Liver (tissue), 9 donors: Measurements from ENCODE around the gene ATP6V0E1. TPM values are rescaled to one million over a fixed set of nuclear protein-coding genes. Genes with fewer than 3 reads are reported as not detected.

Experiments
- DNase-seq: peaks from one replicate; pipeline ENCODE4 v3.0.0-alpha.2; 2017; ENCODE audit warnings: low spot score
- H3K27ac ChIP-seq, 2 donors: one replicate each; pipeline ENCODE4 v1.7.0; 2013; ENCODE audit warnings: inconsistent platforms in 2 of 2, low read length in 2 of 2, control low read depth in 1 of 2, low read depth in 1 of 2, mild to moderate bottlenecking in 1 of 2
- H3K27me3 ChIP-seq, 4 donors: one replicate each; pipeline versions ENCODE4 v1.6.1 to v1.7.0; 2013; ENCODE audit warnings: low read length in 3 of 4, inconsistent platforms in 1 of 4, mild to moderate bottlenecking in 1 of 4, moderate library complexity in 1 of 4; ENCODE audit not compliant: control insufficient read depth in 4 of 4, insufficient read depth in 4 of 4
- H3K36me3 ChIP-seq, 4 donors: one replicate each; pipeline versions ENCODE4 v1.6.1 to v1.7.0; 2013; ENCODE audit warnings: low read length in 3 of 4, mild to moderate bottlenecking in 3 of 4, low read depth in 1 of 4, moderate library complexity in 1 of 4; ENCODE audit not compliant: control insufficient read depth in 4 of 4, insufficient read depth in 3 of 4
- H3K4me1 ChIP-seq, 4 donors: one replicate each; pipeline versions ENCODE4 v1.6.1 to v1.7.0; 2013; ENCODE audit warnings: low read length in 3 of 4, mild to moderate bottlenecking in 3 of 4, moderate library complexity in 1 of 4; ENCODE audit not compliant: control insufficient read depth in 4 of 4, insufficient read depth in 4 of 4
- H3K4me3 ChIP-seq, 3 donors: one replicate each; pipeline versions ENCODE4 v1.6.1 to v1.7.0; 2013; ENCODE audit warnings: low read length in 3 of 3, control low read depth in 1 of 3, low read depth in 1 of 3, mild to moderate bottlenecking in 1 of 3
- H3K9ac ChIP-seq, 2 donors: one replicate each; pipeline ENCODE4 v1.7.0; 2013; ENCODE audit warnings: low read length in 2 of 2, mild to moderate bottlenecking in 2 of 2, moderate library complexity in 2 of 2, control low read depth in 1 of 2, low read depth in 1 of 2
- H3K9me3 ChIP-seq, 4 donors: one replicate each; pipeline versions ENCODE4 v1.6.1 to v1.7.0; 2013; ENCODE audit warnings: low read length in 3 of 4; ENCODE audit not compliant: control insufficient read depth in 4 of 4
- ATF3 ChIP-seq: IDR thresholded peaks from 2 replicates; pipeline ENCODE4 v1.6.1; 2016; ENCODE audit warnings: antibody characterized with exemption
- CTCF ChIP-seq: fragments of 150-350 bp; IDR thresholded peaks from 2 replicates; pipeline ENCODE4 v1.5.1; 2017; ENCODE audit warnings: improper control_type of control experiment, low read depth, low read length; ENCODE audit not compliant: missing input control
- EGR1 ChIP-seq, 2 donors: IDR thresholded peaks; 2 replicates each; pipeline ENCODE4 v1.6.1; 2016 to 2018; ENCODE audit warnings: antibody characterized with exemption in 2 of 2, low read depth in 2 of 2
- FOXA1 ChIP-seq: IDR thresholded peaks from 2 replicates; pipeline ENCODE4 v1.6.1; 2016; ENCODE audit warnings: antibody characterized with exemption
- GABPA ChIP-seq, 2 donors: IDR thresholded peaks in 1 of 2; conservative IDR thresholded peaks in 1 of 2; 2 replicates each; pipeline ENCODE4 v1.6.1; 2016; ENCODE audit warnings: antibody characterized with exemption in 2 of 2, mild to moderate bottlenecking in 1 of 2, moderate library complexity in 1 of 2
- HNF4A ChIP-seq, 2 donors: conservative IDR thresholded peaks; 2 replicates each; pipeline ENCODE4 v1.6.1; 2016; ENCODE audit warnings: antibody characterized with exemption in 2 of 2, mild to moderate bottlenecking in 2 of 2
- HNF4G ChIP-seq: IDR thresholded peaks from 2 replicates; pipeline ENCODE4 v1.6.1; 2016; ENCODE audit warnings: antibody characterized with exemption
- JUND ChIP-seq, 2 donors: IDR thresholded peaks; 2 replicates each; pipeline ENCODE4 v1.6.1; 2016; ENCODE audit warnings: antibody characterized with exemption in 2 of 2
- MAX ChIP-seq: IDR thresholded peaks from 2 replicates; pipeline ENCODE4 v1.6.1; 2016; ENCODE audit warnings: antibody characterized with exemption
- NR2F2 ChIP-seq: IDR thresholded peaks from 2 replicates; pipeline ENCODE4 v1.6.1; 2016; ENCODE audit warnings: antibody characterized with exemption
- RAD21 ChIP-seq, 2 donors: IDR thresholded peaks; 2 replicates each; pipeline ENCODE4 v1.6.1; 2016; ENCODE audit warnings: antibody characterized with exemption in 2 of 2, mild to moderate bottlenecking in 2 of 2
- REST ChIP-seq: IDR thresholded peaks from 2 replicates; pipeline ENCODE4 v1.6.1; 2016; ENCODE audit warnings: antibody characterized with exemption, mild to moderate bottlenecking
- RXRA ChIP-seq, 2 donors: IDR thresholded peaks; 2 replicates each; pipeline ENCODE4 v1.6.1; 2017 to 2018; ENCODE audit warnings: antibody characterized with exemption in 2 of 2, mild to moderate bottlenecking in 1 of 2
- SP1 ChIP-seq: IDR thresholded peaks from 2 replicates; pipeline ENCODE4 v1.6.1; 2018; ENCODE audit warnings: antibody characterized with exemption, mild to moderate bottlenecking
- TAF1 ChIP-seq: conservative IDR thresholded peaks from 2 replicates; pipeline ENCODE4 v1.6.1; 2016; ENCODE audit warnings: antibody characterized with exemption, mild to moderate bottlenecking
- WGBS: extraction: QIAGEN DNeasy Blood & Tissue Kit; methylation state at CpG from one replicate; pipeline ENCODE4 v1.1.7; 2013; 5-methylcytosine and 5-hydroxymethylcytosine counted together
- polyA plus RNA-seq, 2 donors: library from polyadenylated mRNA; stranded (reverse) in 1 of 2; unstranded in 1 of 2; fragments of 200-250 nt in 1 of 2; fragments of >200 nt in 1 of 2; fragmentation: Nextera tagmentation in 1 of 2; extraction: Ambion mirVana in 1 of 2; gene quantifications; one replicate each; pipeline versions ENCODE4 v1.2.1 to v1.2.3, GENCODE V29; 2013 to 2015
- total RNA-seq, 2 donors: library from RNA; depleted of rRNA; stranded (reverse); fragments of >200 nt; gene quantifications; one replicate each; pipeline ENCODE4 v1.2.3, GENCODE V29; 2014
- donor health status: healthy.
- donor health status: healthy.
- donor health status: healthy.
- donor health status: healthy.
- donor health status: healthy.

The ATP6V0E1 gene
- total and polyA plus RNA-seq, 4 donors = 56.6 to 396 (median 111) TPM

- H3K4me3 ChIP-seq = no peak overlapping the region
- no peak overlapping the region for H3K27ac ChIP-seq
- TF ChIP-seq MAX (no peak), ATF3 (no peak), FOXA1 (no peak), SP1 (no peak), GABPA (IDR thresholded peaks at IDR 0.05 in 1 of 2, conservative IDR thresholded peaks at IDR 0.05 in 1 of 2) (no peak), EGR1 (IDR thresholded peaks at IDR 0.05; ENCODE audit: low read depth in 2 of 2) (no peak), HNF4G (no peak), JUND (IDR thresholded peaks at IDR 0.05) (no peak)
- 59% methylated on average over 5 of the region's 5 CpGs for WGBS
- no peaks in the 10 kb centered on the region for H3K27me3 ChIP-seq
- H3K9me3 ChIP-seq = no peaks in the 10 kb centered on the region
- peaks cover 0 to 10% (median 2%) of the 10 kb centered on the region in 4 donors for H3K36me3 ChIP-seq
- H3K4me1 ChIP-seq = peaks cover 0 to 18% (median 11%) of the 10 kb centered on the region in 4 donors
- no peak for DNase-seq
- no peak overlapping the region for H3K9ac ChIP-seq
These were observed 26.1 kb upstream of the ATP6V0E1 start for GRCh38 chr5:172957458-172957857.

DNA sequence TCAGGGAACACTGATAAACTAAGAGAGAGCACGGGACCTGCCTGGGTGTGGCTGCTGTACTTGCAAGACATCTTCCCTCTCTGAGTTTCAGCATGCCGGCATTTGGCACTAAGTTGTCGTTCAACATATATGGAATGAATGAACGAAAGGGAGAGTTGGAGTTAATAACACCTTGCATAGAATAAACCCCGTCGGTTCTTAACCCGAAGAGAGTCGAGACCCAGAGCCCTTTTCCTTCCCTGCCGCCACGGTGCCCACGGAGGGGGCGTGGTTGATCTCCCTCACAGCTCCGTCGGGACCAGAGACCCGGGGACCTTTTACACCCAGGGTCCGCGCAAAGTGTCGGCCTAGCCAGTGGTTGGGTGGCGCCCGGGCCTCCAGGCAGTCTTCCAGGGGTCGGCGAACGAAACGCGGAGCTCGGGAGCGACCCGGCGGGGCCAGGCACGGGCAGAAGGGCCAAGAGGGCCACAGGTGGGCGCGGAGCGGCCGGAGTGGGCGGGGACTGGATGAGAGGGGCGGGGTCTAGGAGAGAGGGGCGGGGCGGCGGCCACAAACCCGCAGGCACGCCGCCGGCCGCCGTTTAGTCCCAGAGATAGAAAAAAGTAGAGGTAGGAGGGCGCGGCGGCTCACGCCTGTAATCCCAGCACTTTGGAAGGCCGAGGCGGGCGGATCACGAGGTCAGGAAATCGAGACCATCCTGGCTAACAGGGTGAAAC is 25.1 kb upstream of the ATP6V0E1 start:
- peak overlapping the region in 1 of 2 donors; percentile 44 for H3K9ac ChIP-seq
- DNase-seq = peak; percentile 81
- peak overlapping the region in 2 of 3 donors; percentile 60 to 100 for H3K4me3 ChIP-seq
- peaks cover 0 to 10% (median 4%) of the 10 kb centered on the region in 4 donors for H3K36me3 ChIP-seq
- H3K27ac ChIP-seq = peak overlapping the region; percentile 31 to 82
- TF ChIP-seq GABPA (IDR thresholded peaks at IDR 0.05 in 1 of 2, conservative IDR thresholded peaks at IDR 0.05 in 1 of 2) (no peak), TAF1 (no peak), HNF4G (no peak), NR2F2 (no peak), HNF4A (conservative IDR thresholded peaks at IDR 0.05) (no peak)
- WGBS = 5% methylated on average over 54 of the region's 54 CpGs
- peaks cover 0 to 18% (median 11%) of the 10 kb centered on the region in 4 donors for H3K4me1 ChIP-seq
- H3K9me3 ChIP-seq = no peaks in the 10 kb centered on the region
- no peaks in the 10 kb centered on the region for H3K27me3 ChIP-seq

- TF ChIP-seq CTCF = no peak
- TF ChIP-seq RAD21 (IDR thresholded peaks at IDR 0.05) = no peak
- TF ChIP-seq SP1 = no peak
- no peak for TF ChIP-seq TAF1
- no peak for TF ChIP-seq HNF4A (conservative IDR thresholded peaks at IDR 0.05)
- TF ChIP-seq RXRA (IDR thresholded peaks at IDR 0.05) = no peak
- TF ChIP-seq GABPA (IDR thresholded peaks at IDR 0.05 in 1 of 2, conservative IDR thresholded peaks at IDR 0.05 in 1 of 2) = no peak
- no peak for TF ChIP-seq ATF3
- TF ChIP-seq EGR1 (IDR thresholded peaks at IDR 0.05; ENCODE audit: low read depth in 2 of 2) = no peak
- no peak for TF ChIP-seq NR2F2
- TF ChIP-seq REST = no peak
- TF ChIP-seq MAX = no peak
- DNase-seq = no peak
- peaks cover 0 to 18% (median 11%) of the 10 kb centered on the region in 4 donors for H3K4me1 ChIP-seq
- no peaks in the 10 kb centered on the region for H3K9me3 ChIP-seq
- H3K4me3 ChIP-seq = peak overlapping the region; percentile 60 to 100 (median 92)
- H3K9ac ChIP-seq = peak overlapping the region; percentile 72 to 97
- H3K27ac ChIP-seq = peak overlapping the region; percentile 31 to 82
- no peaks in the 10 kb centered on the region for H3K27me3 ChIP-seq
- WGBS = 12% methylated on average over 28 of the region's 28 CpGs
- H3K36me3 ChIP-seq = peaks cover under 1 to 14% (median 4%) of the 10 kb centered on the region in 4 donors
These were observed 23.5 kb upstream of the ATP6V0E1 start for GRCh38 chr5:172959824-172960799.
